Heart left ventricle (tissue), 16 donors: ENCODE measurements around the gene PGP. TPM values are rescaled to one million over a fixed set of nuclear protein-coding genes. Genes with fewer than 3 reads are reported as not detected.

Experiments used
- ATAC-seq, 4 donors: fragments of 200-7000 bp; cut with Tn5 transposase; one replicate each; pipeline ENCODE4 v1.9.1; 2020 to 2022; ENCODE audit warnings: moderate library complexity in 4 of 4, mild to moderate bottlenecking in 3 of 4, moderate number of reproducible peaks in 1 of 4
- DNase-seq, 5 donors: peaks; one replicate each; pipeline ENCODE4 v3.0.0-alpha.2; 2020
- H3K27ac ChIP-seq, 12 donors: fragments of 200-600 bp; sonication (generic) in 4 of 12; one replicate each; pipeline versions ENCODE4 v1.5.0 to v1.8.0; 2016 to 2022; ENCODE audit warnings: mild to moderate bottlenecking in 2 of 12
- H3K27me3 ChIP-seq, 9 donors: fragments of 200-600 bp; sonication (generic) in 2 of 9; one replicate each; pipeline versions ENCODE4 v1.5.1 to v1.8.0; 2016 to 2022; ENCODE audit warnings: mild to moderate bottlenecking in 3 of 9
- H3K36me3 ChIP-seq, 9 donors: fragments of 200-600 bp; sonication (generic) in 2 of 9; one replicate each; pipeline versions ENCODE4 v1.5.0 to v1.8.0; 2018 to 2022; ENCODE audit warnings: mild to moderate bottlenecking in 2 of 9
- H3K4me1 ChIP-seq, 12 donors: fragments of 200-600 bp; sonication (generic) in 4 of 12; one replicate each; pipeline versions ENCODE4 v1.5.0 to v1.8.0; 2016 to 2022; ENCODE audit warnings: mild to moderate bottlenecking in 3 of 12
- H3K4me3 ChIP-seq, 12 donors: fragments of 200-600 bp; sonication (generic) in 4 of 12; one replicate each; pipeline versions ENCODE4 v1.5.0 to v1.8.0; 2017 to 2022; ENCODE audit warnings: mild to moderate bottlenecking in 9 of 12, moderate library complexity in 4 of 12
- H3K9me3 ChIP-seq, 12 donors: fragments of 200-600 bp; sonication (generic) in 4 of 12; one replicate each; pipeline versions ENCODE4 v1.5.0 to v1.8.0; 2016 to 2022; ENCODE audit warnings: mild to moderate bottlenecking in 1 of 12
- CTCF ChIP-seq, 12 donors: fragments of 200-600 bp; sonication (generic) in 4 of 12; IDR thresholded peaks; one replicate each; pipeline versions ENCODE4 v1.5.0 to v1.8.0; 2018 to 2022; ENCODE audit warnings: antibody characterized with exemption in 12 of 12, mild to moderate bottlenecking in 5 of 12
- POLR2A ChIP-seq, 2 donors: fragments of 450-650 bp; IDR thresholded peaks; one replicate each; pipeline ENCODE4 v1.6.1; 2017; ENCODE audit warnings: antibody characterized with exemption in 2 of 2, mild to moderate bottlenecking in 2 of 2, moderate library complexity in 2 of 2
- WGBS, 4 donors: extraction: QIAGEN DNeasy Blood & Tissue Kit in 2 of 4; methylation state at CpG; one replicate each; pipeline versions ENCODE4 v1.1.5 to v1.1.7; 2013 to 2018; 5-methylcytosine and 5-hydroxymethylcytosine counted together
- intact Hi-C, 10 donors: fragments of 100-400 bp; cut with DNase I; formaldehyde crosslinking; loops; one replicate each; pipeline versions ENCODE4 v1.11.1 to v1.14.2; 2022
- polyA plus RNA-seq, 2 donors: library from polyadenylated mRNA; stranded (reverse); fragments of 200-250 nt; gene quantifications; one replicate each; pipeline ENCODE4 v1.2.3, GENCODE V29; 2013
- total RNA-seq, 9 donors: library from RNA; depleted of rRNA in 2 of 9; stranded (reverse); fragments of >200 nt in 2 of 9; fragmentation: NEBNext Ultra II Directional in 3 of 9; extraction: Animal tissue kit (Norgen Biotek cat#: 25700) in 3 of 9; gene quantifications; one replicate each; pipeline versions ENCODE4 v1.1.0 to v1.2.4, GENCODE V29; 2016 to 2023
- donor health status: ischemic (EF 13 %, LVEDD 7.1; RV severe dilation, severe dysfunction).
- donor health status: healthy with polysubstance abuse.
- donor health status: DM: no; HTN: yes; CAD: no.
- donor health status: DM: no; HTN: no; CAD: no.
- donor health status: ischemic (EF 25% LVEDD 6.9; RV normal size, moderate dysfunction).
- donor health status: ischemic (EF 25% LVEDD 5.7; RV mildly dilated, moderate dysfunction).
- donor health status: healthy.
- donor health status: DM: yes; HTN: yes; CAD: no.
- donor health status: ischemic (EF 35%, LVEDD 5.7; RV mildly dilated, moderate dysfunction).
- donor health status: nonischemic (EF 11% LVEDD 7.7; RV severe dilation, severe dysfunction).
- donor health status: DM: yes; HTN: yes; CAD: no.
- donor health status: PGD.
- donor health status: ischemic (EF 29% LVEDD 5.4; RV normal size, mild dysfunction).
- donor health status: nonischemic (EF 23%, LVEDD 6.1; RV moderate dilation, normal function).

Gene PGP
- total and polyA plus RNA-seq, 11 donors: 19.6 to 44.0 (median 31.7) TPM

- no peak for DNase-seq
- H3K9me3 ChIP-seq: no peaks in the 10 kb centered on the region
- intact Hi-C loops: loop anchor here in 1 of 10 donors (10.0 kb wide), 1 partner anchor 56 kb away; the partner anchor contains the start of gene TRAF7
- H3K36me3 ChIP-seq: peaks cover 0 to 46% (median 32%) of the 10 kb centered on the region in 9 donors
- peaks cover 14 to 67% (median 37%) of the 10 kb centered on the region in 12 donors for H3K4me1 ChIP-seq
- H3K4me3 ChIP-seq: no peak within 1 kb of the TSS
- ATAC-seq: no peak
- TF ChIP-seq CTCF (IDR thresholded peaks at IDR 0.05) (no peak), POLR2A (IDR thresholded peaks at IDR 0.05) (no peak)
- WGBS, 4 donors: 52 to 69% (median 67%) methylated on average over 14 to 24 of the region's 24 CpGs
- H3K27ac ChIP-seq: peak within 1 kb of the TSS in 11 of 12 donors; percentile 69 to 94 (median 88)
- no peaks in the 10 kb centered on the region for H3K27me3 ChIP-seq
Observed at GRCh38 chr16:2210386-2211365, 4.0 kb downstream of the PGP start, which contains the start of gene BRICD5. Gene BRICD5, minus strand, starts transcription at chr16:2210863. Its CDS starts 30 bp downstream, at chr16:2210833.

- intact Hi-C loops: loop anchor here in 1 of 10 donors (10.0 kb wide), 1 partner anchor 55 kb away; the partner anchor contains the start of gene TRAF7
- H3K9me3 ChIP-seq: no peaks in the 10 kb centered on the region
- no peak overlapping the region for H3K4me3 ChIP-seq
- no peak for ATAC-seq
- no peak for DNase-seq
- H3K4me1 ChIP-seq: peaks cover 14 to 63% (median 37%) of the 10 kb centered on the region in 12 donors
- H3K27ac ChIP-seq: peak overlapping the region in 1 of 12 donors; percentile 91
- 88 to 94% (median 92%) methylated on average over 6 to 17 of the region's 17 CpGs for WGBS, 4 donors
- H3K36me3 ChIP-seq: peaks cover 0 to 46% (median 32%) of the 10 kb centered on the region in 9 donors
- TF ChIP-seq CTCF (IDR thresholded peaks at IDR 0.05): no peak
- no peak for TF ChIP-seq POLR2A (IDR thresholded peaks at IDR 0.05)
- H3K27me3 ChIP-seq: no peaks in the 10 kb centered on the region
Observed at GRCh38 chr16:2210009-2210332, 4.7 kb downstream of the PGP start.

- WGBS, 4 donors: 89 to 92% (median 89%) methylated on average over 9 to 29 of the region's 29 CpGs
- Histone ChIP-seq H3K4me1 (peaks cover 17 to 68% (median 41%) of the 10 kb centered on the region in 12 donors), H3K4me3 (no peak overlapping the region), H3K27me3 (no peaks in the 10 kb centered on the region), H3K36me3 (peaks cover 0 to 46% (median 32%) of the 10 kb centered on the region in 9 donors), H3K27ac (no peak overlapping the region), H3K9me3 (no peaks in the 10 kb centered on the region)
- intact Hi-C loops: loop anchor here in 3 of 10 donors (5.0 to 10.0 kb wide), 3 partner anchors 43 to 55 kb away; partner anchors contain the start of genes TRAF7 (in 2 of the 3) and ECI1 (in 1 of the 3)
- TF ChIP-seq POLR2A (IDR thresholded peaks at IDR 0.05): no peak
- TF ChIP-seq CTCF (IDR thresholded peaks at IDR 0.05): no peak
- ATAC-seq (no peak), DNase-seq (no peak)
Observed at GRCh38 chr16:2209258-2210008, 5.2 kb downstream of the PGP start.
